HTR-8/SVneo (cell line): ENCODE results near the gene SFT2D1.
"Not testable (repeated sequence)": the region's sequence is repeated elsewhere in the genome, so short reads cannot be mapped to it uniquely, and the experiment has no call there.

Source experiments
- DNase-seq: peaks from one replicate; pipeline ENCODE4 v3.0.0; 2011; ENCODE audit warnings: low spot score, mixed read lengths; ENCODE audit not compliant: insufficient read length
- FAIRE-seq: peaks from 2 replicates; lab custom pipeline; 2011; peaks lifted over from hg19 to GRCh38; lab: Jason Lieb, UNC

The SFT2D1 gene

GRCh38 chr6:166342349-166343149, at the start of gene SFT2D1:
Gene SFT2D1, minus strand, starts transcription at chr6:166342545. Its CDS starts 64 bp downstream, at chr6:166342481.
- DNase-seq, result peak; percentile 89
- peak; percentile 79 for FAIRE-seq

- DNase-seq, result no peak
- no peak for FAIRE-seq
Measured at GRCh38 chr6:166389119-166389518, 46.8 kb upstream of the SFT2D1 start.

- DNase-seq (no peak), FAIRE-seq (no peak)
Measured at GRCh38 chr6:166388290-166389004, 46.1 kb upstream of the SFT2D1 start.

GRCh38 chr6:166387642-166388289, 45.4 kb upstream of the SFT2D1 start:
- FAIRE-seq (no peak), DNase-seq (no peak)

GRCh38 chr6:166387098-166387497, 44.8 kb upstream of the SFT2D1 start:
- DNase-seq, FAIRE-seq: not testable (repeated sequence)

DNA sequence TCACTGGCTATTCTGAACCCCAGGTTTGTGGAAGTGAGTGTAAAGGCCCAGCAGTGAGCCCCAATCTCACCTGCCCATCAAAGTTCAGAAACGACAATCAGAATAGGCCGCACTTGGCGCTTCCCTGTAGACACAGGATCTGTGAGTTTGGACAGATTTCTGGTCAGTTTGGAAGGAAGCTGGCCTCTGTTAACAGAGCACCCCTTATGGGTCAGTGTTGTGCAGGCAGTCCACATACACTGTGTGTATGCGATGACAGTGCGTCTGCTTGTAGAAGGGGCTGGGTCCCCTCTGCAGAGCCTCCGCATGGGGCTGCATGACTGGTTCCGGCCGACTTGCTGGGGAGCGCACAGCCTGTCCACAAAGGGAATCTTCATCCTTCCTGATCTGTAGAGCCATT, 43.8 kb upstream of the SFT2D1 start:
- DNase-seq (no peak), FAIRE-seq (no peak)

GRCh38 chr6:166383802-166384363, 41.5 kb upstream of the SFT2D1 start:
- DNase-seq, FAIRE-seq: not testable (repeated sequence)

DNA sequence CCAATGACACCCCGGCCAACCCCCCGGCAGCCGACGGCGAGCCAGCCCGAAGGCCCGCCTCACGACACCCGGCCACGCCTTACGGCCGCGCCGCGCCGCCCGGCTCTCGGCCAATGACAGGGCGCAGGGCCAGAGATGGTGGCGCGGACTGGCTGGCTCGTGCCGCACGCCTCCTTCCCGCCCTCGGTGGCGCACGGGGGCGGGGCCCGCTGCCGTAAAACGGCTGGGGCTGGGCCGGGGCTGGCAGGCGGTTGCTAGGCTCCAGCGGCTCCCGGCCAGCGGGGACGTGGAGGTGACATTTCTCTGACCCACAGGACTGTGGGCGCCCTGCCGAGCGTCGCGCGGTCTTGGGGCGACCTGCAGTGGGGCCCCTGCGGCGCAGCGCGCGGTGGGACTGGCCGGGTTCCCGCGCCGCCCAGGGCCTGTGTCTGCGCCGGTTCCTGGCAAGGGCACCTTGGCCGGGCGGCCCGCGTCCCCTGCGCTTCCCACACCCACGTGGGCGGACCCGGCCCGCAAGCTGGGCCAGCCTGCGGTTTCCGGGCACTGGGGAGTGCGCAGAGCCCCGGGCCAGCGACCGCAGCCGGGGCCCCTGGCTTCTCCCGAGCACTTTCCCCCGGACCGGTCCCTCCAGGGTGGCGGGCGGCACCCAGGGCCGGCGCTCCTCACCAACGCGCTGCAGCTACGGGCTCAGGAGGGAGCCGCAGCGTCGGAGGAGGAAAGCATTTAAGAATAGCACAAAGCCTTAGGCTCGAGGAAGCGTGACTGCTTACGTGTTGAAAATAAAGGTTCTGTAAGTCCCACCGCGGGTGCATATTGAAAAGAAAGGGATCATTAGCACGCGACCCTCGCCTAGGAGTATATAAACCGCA, 40.8 kb upstream of the SFT2D1 start, which contains the start of gene MPC1:
Gene MPC1 (minus strand): TSS at position 8 of the 869 bp plus-strand sequence. CDS start 64 bp downstream, outside the sequence.
- FAIRE-seq, result peak; percentile 98
- peak; percentile 87 for DNase-seq

- no peak for DNase-seq
- FAIRE-seq, result no peak
Measured at GRCh38 chr6:166382500-166382932, 40.2 kb upstream of the SFT2D1 start.

GRCh38 chr6:166381733-166382499, 39.6 kb upstream of the SFT2D1 start:
- FAIRE-seq (no peak), DNase-seq (peak; percentile 20)

GRCh38 chr6:166381381-166381732, 39.0 kb upstream of the SFT2D1 start:
- FAIRE-seq (no peak), DNase-seq (no peak)

DNA sequence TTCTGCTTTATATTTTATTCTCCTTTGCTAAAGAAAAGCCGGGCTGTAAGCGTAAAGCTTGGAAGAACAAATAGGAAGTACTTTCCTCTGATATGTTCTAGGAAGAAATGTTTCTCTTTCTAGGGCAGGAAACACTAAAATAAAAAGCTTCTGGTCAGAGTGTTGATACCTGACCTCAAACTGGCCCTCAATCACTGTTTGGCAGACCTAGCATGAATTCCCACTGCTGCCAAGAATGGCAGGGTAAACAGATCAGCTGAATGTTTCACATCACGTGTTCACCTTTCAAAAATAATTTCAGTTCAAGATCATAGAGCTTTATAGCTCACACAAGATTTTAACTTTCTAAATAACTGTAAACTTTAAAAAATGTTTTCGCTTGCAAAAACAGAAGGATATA, 37.5 kb upstream of the SFT2D1 start:
- FAIRE-seq (no peak), DNase-seq (no peak)

DNA sequence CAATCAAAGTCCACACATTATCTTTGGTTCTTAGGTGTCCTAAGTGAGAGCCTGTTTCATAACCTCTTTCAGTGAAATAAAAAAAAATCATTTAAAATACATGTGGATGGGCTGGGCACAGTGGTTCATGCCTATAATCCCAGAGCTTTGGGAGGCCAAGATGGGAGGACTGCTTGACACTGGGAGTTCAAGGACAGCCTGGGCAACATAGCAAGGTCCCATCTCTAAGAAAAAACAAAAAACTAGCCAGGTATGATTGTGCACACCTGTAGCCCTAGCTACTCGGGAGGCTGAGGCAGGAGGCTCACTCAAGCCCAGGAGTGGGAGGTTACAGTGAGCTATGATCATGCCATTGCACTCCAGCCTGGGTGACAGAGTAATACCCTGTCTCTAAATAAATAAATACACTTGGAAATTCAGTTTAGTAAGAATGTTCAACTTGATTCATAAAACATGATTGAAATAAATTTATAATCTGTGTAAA, 36.8 kb upstream of the SFT2D1 start:
- no peak for DNase-seq
- FAIRE-seq, result no peak

GRCh38 chr6:166377721-166378120, 35.4 kb upstream of the SFT2D1 start:
- FAIRE-seq (no peak), DNase-seq (no peak)

GRCh38 chr6:166375013-166375412, 32.7 kb upstream of the SFT2D1 start:
- DNase-seq (no peak), FAIRE-seq (no peak)

GRCh38 chr6:166370489-166370888, 28.1 kb upstream of the SFT2D1 start:
- FAIRE-seq (no peak), DNase-seq (no peak)

- DNase-seq (no peak), FAIRE-seq (no peak)
Measured at GRCh38 chr6:166369782-166370181, 27.4 kb upstream of the SFT2D1 start.

GRCh38 chr6:166366921-166367320, 24.6 kb upstream of the SFT2D1 start:
- FAIRE-seq (no peak), DNase-seq (no peak)

DNA sequence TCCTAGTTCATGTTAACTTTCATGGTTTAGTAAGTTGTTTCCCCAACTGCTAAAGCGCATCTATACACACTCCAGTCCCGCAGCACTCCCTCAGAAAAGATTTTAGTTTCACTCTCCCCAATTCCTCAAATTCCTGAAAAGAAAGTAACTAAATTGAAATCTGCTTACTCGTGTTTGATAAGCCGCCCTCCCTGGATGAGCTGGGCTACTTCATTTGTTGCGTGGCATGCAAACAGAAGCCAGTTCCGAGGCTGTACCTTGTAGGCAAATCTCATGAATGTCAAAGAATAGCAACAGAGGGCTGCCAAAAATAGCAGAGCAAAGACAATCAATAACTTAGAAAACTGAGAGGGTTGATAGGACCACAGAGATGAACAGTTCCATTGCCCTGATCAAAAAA, 23.5 kb upstream of the SFT2D1 start:
- no peak for FAIRE-seq
- no peak for DNase-seq
